Measurements from ENCODE around the gene CHTF8. TPM values are rescaled to one million over a fixed set of nuclear protein-coding genes. Genes with fewer than 3 reads are reported as not detected.

CHTF8 gene
- total and polyA plus RNA-seq, 2 experiments from 2014 or later: 56.7 to 69.9 TPM

DNA sequence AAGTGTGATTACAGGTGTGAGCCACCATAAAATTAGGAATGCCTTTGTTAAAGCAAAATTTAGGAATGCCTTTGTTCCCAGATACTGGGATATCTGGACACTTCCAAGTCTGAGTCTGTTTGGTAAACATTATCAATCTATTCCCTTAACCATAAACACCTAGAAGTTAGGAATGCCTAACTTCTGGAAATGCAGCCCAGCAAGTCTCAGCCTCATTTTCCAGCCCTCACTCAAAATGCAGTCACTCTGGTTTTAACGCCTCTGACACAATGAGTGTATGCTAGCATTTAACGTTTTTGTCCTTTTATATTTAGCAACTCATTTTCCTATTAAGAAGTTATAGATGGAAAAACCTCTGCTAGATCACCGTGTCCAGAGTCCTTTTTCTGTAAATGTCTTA is 61.4 kb downstream of the CHTF8 start:
- H4K20me1 ChIP-seq (ENCODE audit: insufficient read depth): no peaks in the 10 kb centered on the region
- H3K9me2 ChIP-seq (ENCODE audit: insufficient read depth): no peaks in the 10 kb centered on the region
- no peak overlapping the region for H2AFZ ChIP-seq
- no peaks in the 10 kb centered on the region for H3K36me3 ChIP-seq (ENCODE audit: low read depth)
- in situ Hi-C loops (cut with MboI): no loop called here
- DNase-seq: no peak
- H3K4me3 ChIP-seq: no peak overlapping the region
- no peak overlapping the region for H3K9ac ChIP-seq
- H3K4me2 ChIP-seq (ENCODE audit: unreplicated experiment): no peak overlapping the region
- WGBS, 2 experiments (ENCODE audit: low coverage in 1 of 2, low lambda C conversion rate in 2 of 2, missing lambda C conversion rate in 2 of 2): 82 to 84% methylated on average over 3 of the region's 3 CpGs
- H3F3A ChIP-seq (ENCODE audit: insufficient read depth): peaks cover 3% of the 10 kb centered on the region; the same call in 1 of the 2 replicates
- peaks cover 13% of the 10 kb centered on the region for H3K4me1 ChIP-seq (ENCODE audit: insufficient read depth)
- H3K9me3 ChIP-seq (ENCODE audit: low read depth): no peaks in the 10 kb centered on the region
- TF ChIP-seq EZH2 (IDR thresholded peaks at IDR 0.05; ENCODE audit: insufficient read depth, poor library complexity, severe bottlenecking) (no peak), EZH2phosphoT487 (IDR thresholded peaks at IDR 0.05; ENCODE audit: insufficient read depth, low read depth) (no peak)
- no peak overlapping the region for H3K27ac ChIP-seq
- H3K27me3 ChIP-seq (replicated peaks; ENCODE audit: insufficient read depth): no peaks in the 10 kb centered on the region
- H3K79me2 ChIP-seq (ENCODE audit: insufficient read depth): no peaks in the 10 kb centered on the region

DNA sequence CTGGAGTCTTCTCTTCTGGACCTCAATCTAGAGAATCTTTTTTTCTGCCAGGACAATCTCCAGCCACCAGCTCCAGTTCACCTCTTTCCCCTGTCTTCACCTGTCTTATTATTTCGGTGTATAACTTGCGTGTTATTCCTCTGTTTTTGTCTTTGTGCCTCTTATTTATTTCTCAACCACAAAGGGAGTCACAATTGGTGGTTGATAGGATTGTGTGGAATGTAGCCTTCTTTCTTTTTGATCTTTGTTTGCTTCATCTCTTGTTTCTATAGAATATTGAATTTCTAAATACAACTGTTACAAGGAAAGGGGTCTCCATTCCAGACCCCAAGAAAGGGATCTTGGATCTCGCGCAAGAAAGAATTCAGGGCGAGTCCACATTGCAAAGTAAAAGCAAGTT is 62.9 kb downstream of the CHTF8 start:
- Histone ChIP-seq H2AFZ (no peak overlapping the region), H3K36me3 (ENCODE audit: low read depth) (no peaks in the 10 kb centered on the region), H3K9me3 (ENCODE audit: low read depth) (no peaks in the 10 kb centered on the region), H3K79me2 (ENCODE audit: insufficient read depth) (no peaks in the 10 kb centered on the region), H4K20me1 (ENCODE audit: insufficient read depth) (no peaks in the 10 kb centered on the region), H3K4me2 (ENCODE audit: unreplicated experiment) (no peak overlapping the region), H3K4me3 (no peak overlapping the region), H3K9ac (no peak overlapping the region), H3K27me3 (replicated peaks; ENCODE audit: insufficient read depth) (no peaks in the 10 kb centered on the region), H3K27ac (no peak overlapping the region), H3K9me2 (ENCODE audit: insufficient read depth) (no peaks in the 10 kb centered on the region), H3F3A (ENCODE audit: insufficient read depth) (peaks cover 4% of the 10 kb centered on the region; the same call in 1 of the 2 replicates), H3K4me1 (ENCODE audit: insufficient read depth) (peaks cover 17% of the 10 kb centered on the region)
- DNase-seq: no peak
- WGBS, 2 experiments (ENCODE audit: low coverage in 1 of 2, low lambda C conversion rate in 2 of 2, missing lambda C conversion rate in 2 of 2): 99% methylated on average over 5 of the region's 5 CpGs
- TF ChIP-seq EZH2phosphoT487 (IDR thresholded peaks at IDR 0.05; ENCODE audit: insufficient read depth, low read depth): no peak
- no peak for TF ChIP-seq EZH2 (IDR thresholded peaks at IDR 0.05; ENCODE audit: insufficient read depth, poor library complexity, severe bottlenecking)
- in situ Hi-C loops (cut with MboI): no loop called here

Small RNA genes within 50 kb of the gene (small RNA-seq; reads per million reads assigned to genes)
- gene RNU6-22P (ENCODE audit: low read depth, low replicate concordance): not detected

Other genes with a start within 250 kb of the CHTF8 start
- 0.43 TPM in 1 of 2 replicates, not detected in the other for gene HAS3, start 26.9 kb downstream of the CHTF8 start, total RNA-seq (2014; rRNA removed; shearing (Covaris generic))
- 0.14 TPM in 1 of 2 replicates, not detected in the other for gene HAS3, start 26.9 kb downstream of the CHTF8 start, polyA plus RNA-seq (2016; fragmentation: Nextera tagmentation; extraction: Ambion mirVana)
- 17.8 and 19.1 TPM in 2 replicates for gene UTP4, start 61 bp upstream of the CHTF8 start, total RNA-seq (2014; rRNA removed; shearing (Covaris generic))
- 54.8 and 55.8 TPM in 2 replicates for gene UTP4, start 61 bp upstream of the CHTF8 start, polyA plus RNA-seq (2016; fragmentation: Nextera tagmentation; extraction: Ambion mirVana)
- gene SNTB2, start 54.6 kb upstream of the CHTF8 start, total RNA-seq (2014; rRNA removed; shearing (Covaris generic)): 24.5 and 30.4 TPM in 2 replicates
- 6.0 and 13.2 TPM in 2 replicates for gene SNTB2, start 54.6 kb upstream of the CHTF8 start, polyA plus RNA-seq (2016; fragmentation: Nextera tagmentation; extraction: Ambion mirVana)
- gene VPS4A, start 178.8 kb upstream of the CHTF8 start, total RNA-seq (2014; rRNA removed; shearing (Covaris generic)): 35.9 and 36.5 TPM in 2 replicates
- gene VPS4A, start 178.8 kb upstream of the CHTF8 start, polyA plus RNA-seq (2016; fragmentation: Nextera tagmentation; extraction: Ambion mirVana): 43.8 and 44.9 TPM in 2 replicates
- 12.3 and 21.5 TPM in 2 replicates for gene PDF, start 198.0 kb upstream of the CHTF8 start, total RNA-seq (2014; rRNA removed; shearing (Covaris generic))
- gene PDF, start 198.0 kb upstream of the CHTF8 start, polyA plus RNA-seq (2016; fragmentation: Nextera tagmentation; extraction: Ambion mirVana): 18.0 and 20.9 TPM in 2 replicates
- 52.4 and 65.9 TPM in 2 replicates for gene COG8, start 207.0 kb upstream of the CHTF8 start, total RNA-seq (2014; rRNA removed; shearing (Covaris generic))
- 28.9 and 29.1 TPM in 2 replicates for gene COG8, start 207.0 kb upstream of the CHTF8 start, polyA plus RNA-seq (2016; fragmentation: Nextera tagmentation; extraction: Ambion mirVana)
- gene NIP7, start 207.2 kb upstream of the CHTF8 start, total RNA-seq (2014; rRNA removed; shearing (Covaris generic)): 16.3 and 24.2 TPM in 2 replicates
- 35.1 and 35.6 TPM in 2 replicates for gene NIP7, start 207.2 kb upstream of the CHTF8 start, polyA plus RNA-seq (2016; fragmentation: Nextera tagmentation; extraction: Ambion mirVana)
- gene TMED6, start 219.2 kb upstream of the CHTF8 start, total RNA-seq (2014; rRNA removed; shearing (Covaris generic)): not detected in 2 replicates
- 0.30 and 0.46 TPM in 2 replicates for gene TMED6, start 219.2 kb upstream of the CHTF8 start, polyA plus RNA-seq (2016; fragmentation: Nextera tagmentation; extraction: Ambion mirVana)